Skeletal muscle satellite cell (primary cell): ENCODE data around the gene STAG1.
"Not testable (repeated sequence)": the region's sequence is repeated elsewhere in the genome, so short reads cannot be mapped to it uniquely, and the experiment has no call there.

Source experiments
- H3K27me3 ChIP-seq: 2 replicates; pipeline ENCODE4 v1.7.0; 2013; ENCODE audit warnings: low read length; ENCODE audit not compliant: control insufficient read depth, insufficient read depth
- H3K36me3 ChIP-seq: 2 replicates; pipeline ENCODE4 v1.7.0; 2013; ENCODE audit warnings: mild to moderate bottlenecking, control low read depth, low read length; ENCODE audit not compliant: insufficient read depth
- H3K4me1 ChIP-seq: 2 replicates; pipeline ENCODE4 v1.7.0; 2013; ENCODE audit warnings: low read length; ENCODE audit not compliant: control insufficient read depth, insufficient read depth
- H3K4me2 ChIP-seq: 2 replicates; pipeline ENCODE4 v1.7.0; 2013; ENCODE audit warnings: mild to moderate bottlenecking, low read length
- H3K4me3 ChIP-seq: 2 replicates; pipeline ENCODE4 v1.7.0; 2013; ENCODE audit warnings: low read length
- H3K9ac ChIP-seq: 2 replicates; pipeline ENCODE4 v1.7.0; 2013; ENCODE audit warnings: mild to moderate bottlenecking, low read depth, low read length, moderate library complexity
- H3K9me3 ChIP-seq: replicated peaks from 2 replicates; pipeline ENCODE4 v1.7.0; 2013; ENCODE audit warnings: mild to moderate bottlenecking, control low read depth, low read length

STAG1 gene

GRCh38 chr3:136722916-136723315 is 29.3 kb downstream of the STAG1 start:
- not testable (repeated sequence) for H3K4me1 ChIP-seq, H3K4me3 ChIP-seq, H3K9ac ChIP-seq, H3K36me3 ChIP-seq, H3K27me3 ChIP-seq, H3K4me2 ChIP-seq, H3K9me3 ChIP-seq

GRCh38 chr3:136722399-136722798 is 29.8 kb downstream of the STAG1 start:
- not testable (repeated sequence) for H3K27me3 ChIP-seq, H3K9ac ChIP-seq, H3K4me2 ChIP-seq, H3K4me3 ChIP-seq, H3K9me3 ChIP-seq, H3K36me3 ChIP-seq, H3K4me1 ChIP-seq

GRCh38 chr3:136720091-136720490 is 32.1 kb downstream of the STAG1 start:
- H3K4me3 ChIP-seq, result no peak overlapping the region
- no peaks in the 10 kb centered on the region for H3K9me3 ChIP-seq
- H3K4me1 ChIP-seq, result no peaks in the 10 kb centered on the region
- no peaks in the 10 kb centered on the region for H3K27me3 ChIP-seq
- no peaks in the 10 kb centered on the region for H3K36me3 ChIP-seq
- no peak overlapping the region for H3K9ac ChIP-seq
- no peak overlapping the region for H3K4me2 ChIP-seq

GRCh38 chr3:136716629-136717028 is 35.5 kb downstream of the STAG1 start:
- H3K9me3 ChIP-seq, result no peaks in the 10 kb centered on the region
- no peak overlapping the region for H3K4me3 ChIP-seq
- H3K27me3 ChIP-seq, result no peaks in the 10 kb centered on the region
- H3K36me3 ChIP-seq, result peaks cover 5% of the 10 kb centered on the region
- no peak overlapping the region for H3K9ac ChIP-seq
- H3K4me1 ChIP-seq, result no peaks in the 10 kb centered on the region
- H3K4me2 ChIP-seq, result no peak overlapping the region

- Histone ChIP-seq H3K4me2 (no peak overlapping the region), H3K27me3 (no peaks in the 10 kb centered on the region), H3K4me3 (no peak overlapping the region), H3K9me3 (no peaks in the 10 kb centered on the region), H3K9ac (no peak overlapping the region), H3K36me3 (peaks cover 5% of the 10 kb centered on the region), H3K4me1 (no peaks in the 10 kb centered on the region)
These were observed 38.2 kb downstream of the STAG1 start for GRCh38 chr3:136714020-136714419.

GRCh38 chr3:136712941-136713340 is 39.2 kb downstream of the STAG1 start:
- no peaks in the 10 kb centered on the region for H3K4me1 ChIP-seq
- no peak overlapping the region for H3K4me3 ChIP-seq
- no peak overlapping the region for H3K4me2 ChIP-seq
- no peak overlapping the region for H3K9ac ChIP-seq
- no peaks in the 10 kb centered on the region for H3K9me3 ChIP-seq
- no peaks in the 10 kb centered on the region for H3K27me3 ChIP-seq
- H3K36me3 ChIP-seq, result peaks cover 5% of the 10 kb centered on the region

- not testable (repeated sequence) for H3K36me3 ChIP-seq, H3K9me3 ChIP-seq, H3K4me1 ChIP-seq
These were observed 40.3 kb downstream of the STAG1 start for GRCh38 chr3:136711888-136712287.

GRCh38 chr3:136711277-136711676 is 40.9 kb downstream of the STAG1 start:
- Histone ChIP-seq H3K36me3 (peaks cover 5% of the 10 kb centered on the region), H3K27me3 (no peaks in the 10 kb centered on the region), H3K4me3 (no peak overlapping the region), H3K4me2 (no peak overlapping the region), H3K9me3 (no peaks in the 10 kb centered on the region), H3K9ac (no peak overlapping the region), H3K4me1 (no peaks in the 10 kb centered on the region)

More at GRCh38 chr3:136711888-136712287, 40.3 kb downstream of the STAG1 start:
- not testable (repeated sequence) for H3K4me3 ChIP-seq, H3K27me3 ChIP-seq, H3K9ac ChIP-seq, H3K4me2 ChIP-seq

- H3K27me3 ChIP-seq, H3K36me3 ChIP-seq, H3K9me3 ChIP-seq, H3K4me1 ChIP-seq, H3K4me2 ChIP-seq, H3K9ac ChIP-seq, H3K4me3 ChIP-seq: not testable (repeated sequence)
These were observed 42.4 kb downstream of the STAG1 start for GRCh38 chr3:136709775-136710174.

- Histone ChIP-seq H3K9ac (no peak overlapping the region), H3K36me3 (peaks cover 5% of the 10 kb centered on the region), H3K4me2 (no peak overlapping the region), H3K4me3 (no peak overlapping the region), H3K27me3 (no peaks in the 10 kb centered on the region), H3K4me1 (no peaks in the 10 kb centered on the region), H3K9me3 (no peaks in the 10 kb centered on the region)
These were observed 43.7 kb downstream of the STAG1 start for GRCh38 chr3:136708333-136708985.

- Histone ChIP-seq H3K4me3 (no peak overlapping the region), H3K36me3 (no peaks in the 10 kb centered on the region), H3K27me3 (no peaks in the 10 kb centered on the region), H3K9ac (no peak overlapping the region), H3K9me3 (no peaks in the 10 kb centered on the region), H3K4me2 (no peak overlapping the region), H3K4me1 (no peaks in the 10 kb centered on the region)
These were observed 48.7 kb downstream of the STAG1 start for GRCh38 chr3:136703429-136703828.

GRCh38 chr3:136699271-136699828 is 52.8 kb downstream of the STAG1 start:
- Histone ChIP-seq H3K36me3 (no peaks in the 10 kb centered on the region), H3K9ac (no peak overlapping the region), H3K9me3 (no peaks in the 10 kb centered on the region), H3K4me2 (no peak overlapping the region), H3K27me3 (no peaks in the 10 kb centered on the region), H3K4me3 (no peak overlapping the region), H3K4me1 (no peaks in the 10 kb centered on the region)
